Measurements from ENCODE around the gene AMFR. TPM values are rescaled to one million over a fixed set of nuclear protein-coding genes. Genes with fewer than 3 reads are reported as not detected.
A peak's percentile ranks its signal among the peaks of the same experiment; 100 is the strongest.

The AMFR gene
- total RNA-seq, 1 experiment from 2014 or later, result 25.6 TPM

- Histone ChIP-seq H2BK15ac (ENCODE audit: low read depth, low read length) (no peak overlapping the region), H3K9me3 (ENCODE audit: control insufficient read depth, low read depth, low read length) (no peaks in the 10 kb centered on the region), H4K91ac (ENCODE audit: insufficient read length, low read depth, low read length) (no peak overlapping the region), H3K4me2 (ENCODE audit: insufficient read depth, insufficient read length, low read length) (no peak overlapping the region), H3K27me3 (ENCODE audit: insufficient read depth, low read length) (no peaks in the 10 kb centered on the region), H3K27ac (ENCODE audit: insufficient read length, low read depth, low read length) (no peak overlapping the region), H2BK5ac (ENCODE audit: insufficient read length, low read length) (no peak overlapping the region), H2BK20ac (ENCODE audit: low read depth, low read length, poor library complexity, severe bottlenecking) (no peak overlapping the region), H3K14ac (ENCODE audit: insufficient read depth, low read length) (no peak overlapping the region), H2AFZ (ENCODE audit: low read length) (no peak overlapping the region), H3K79me1 (ENCODE audit: insufficient read depth, low read depth, low read length, poor library complexity, severe bottlenecking) (no peaks in the 10 kb centered on the region), H2BK120ac (ENCODE audit: low read depth, low read length, poor library complexity, severe bottlenecking) (no peak overlapping the region), H3K23ac (ENCODE audit: insufficient read length, low read depth, low read length) (no peak overlapping the region), H4K20me1 (ENCODE audit: control insufficient read depth, insufficient read depth, insufficient read length) (no peaks in the 10 kb centered on the region), H3T11ph (ENCODE audit: low read length) (no peak overlapping the region), H3K79me2 (ENCODE audit: insufficient read depth, low read length) (no peaks in the 10 kb centered on the region), H2AK5ac (ENCODE audit: insufficient read length, low read length) (no peak overlapping the region), H4K8ac (replicated peaks; ENCODE audit: insufficient read length, low read depth, low read length) (no peak overlapping the region), H3K4ac (ENCODE audit: low read depth, low read length) (no peak overlapping the region), H3K9ac (ENCODE audit: extremely low read depth, insufficient read length, low read length) (no peak overlapping the region), H3K56ac (ENCODE audit: insufficient read length, low read depth, low read length) (no peak overlapping the region), H3K18ac (ENCODE audit: insufficient read length, low read depth, low read length) (no peak overlapping the region), H2BK12ac (ENCODE audit: insufficient read length, low read depth, low read length) (no peak overlapping the region), H3K4me1 (ENCODE audit: insufficient read depth, low read length) (no peaks in the 10 kb centered on the region), H4K5ac (ENCODE audit: insufficient read length, low read depth, low read length) (no peak overlapping the region), H3K23me2 (ENCODE audit: insufficient read length, low read depth, low read length, poor library complexity, severe bottlenecking) (peaks cover 2% of the 10 kb centered on the region)
- no CpG with 5 or more reads among the region's 2 CpGs for WGBS (ENCODE audit: extremely low coverage, insufficient read length, low lambda C conversion rate)
- Mint-ChIP-seq H3K9me3 (no peaks in the 10 kb centered on the region; a peak in 1 of 5 replicates), H3K27me3 (ENCODE audit: low read depth) (no peaks in the 10 kb centered on the region; the same call in 1 of the 2 replicates), H3K4me3 (no peak overlapping the region; a peak in 1 of 5 replicates), H3K4me1 (no peaks in the 10 kb centered on the region), H3K27ac (peak overlapping the region in 1 of 3 experiments; percentile 71; a peak in 2 of 7 replicates), H3K36me3 (ENCODE audit: insufficient read depth in 1 of 3, low read depth in 3 of 3) (no peaks in the 10 kb centered on the region; a peak in 1 of 7 replicates)
- DNase-seq, result no peak
- TF ChIP-seq CTCF (conservative IDR thresholded peaks at IDR 0.05), result no peak
Measured at GRCh38 chr16:56349086-56349415, 76.3 kb downstream of the AMFR start.
